Natural killer cell (primary cell): ENCODE results near the gene TXNDC17. TPM values are rescaled to one million over a fixed set of nuclear protein-coding genes. Genes with fewer than 3 reads are reported as not detected.

ENCODE experiments used
- ATAC-seq, 3 donors: fragments of 150-1000 bp in 2 of 3; fragments of 200-7000 bp in 1 of 3; cut with Tn5 transposase; 1 replicate in 1 of 3; 2 replicates in 2 of 3; pipeline ENCODE4 v1.10.0; 2021; ENCODE audit warnings: mild to moderate bottlenecking in 2 of 3, moderate library complexity in 2 of 3
- DNase-seq, 2 donors: peaks; one replicate each; pipeline versions ENCODE4 v3.0.0 to v3.0.0-alpha.2; 2013 to 2021; ENCODE audit warnings: mixed read lengths in 1 of 2
- H3K27ac ChIP-seq: one replicate; pipeline ENCODE4 v1.5.1; 2013; ENCODE audit warnings: mild to moderate bottlenecking, low read length
- H3K27me3 ChIP-seq: one replicate; pipeline ENCODE4 v1.6.1; 2013; ENCODE audit warnings: low read length; ENCODE audit not compliant: control insufficient read depth, insufficient read depth
- H3K36me3 ChIP-seq: one replicate; pipeline ENCODE4 v1.6.1; 2013; ENCODE audit warnings: low read length; ENCODE audit not compliant: control insufficient read depth, insufficient read depth
- H3K4me1 ChIP-seq: one replicate; pipeline ENCODE4 v1.6.1; 2013; ENCODE audit warnings: low read length; ENCODE audit not compliant: control insufficient read depth, insufficient read depth
- H3K4me3 ChIP-seq: one replicate; pipeline ENCODE4 v1.5.1; 2013; ENCODE audit warnings: low read length
- H3K9me3 ChIP-seq: one replicate; pipeline ENCODE4 v1.6.1; 2013; ENCODE audit warnings: low read length; ENCODE audit not compliant: control insufficient read depth, insufficient read depth
- H3K27ac Mint-ChIP-seq, 2 donors: one replicate each; pipeline ENCODE4 v1.8.0; 2022; ENCODE audit warnings: mild to moderate bottlenecking in 2 of 2, mixed read lengths in 2 of 2, moderate library complexity in 1 of 2
- H3K27me3 Mint-ChIP-seq, 2 donors: one replicate each; pipeline ENCODE4 v1.8.0; 2022; ENCODE audit warnings: low read depth in 2 of 2, mixed read lengths in 2 of 2
- H3K36me3 Mint-ChIP-seq: one replicate; pipeline ENCODE4 v1.8.0; 2022; ENCODE audit warnings: mixed read lengths
- H3K4me1 Mint-ChIP-seq, 2 donors: one replicate each; pipeline ENCODE4 v1.8.0; 2022; ENCODE audit warnings: mixed read lengths in 2 of 2
- H3K4me3 Mint-ChIP-seq: one replicate; pipeline ENCODE4 v1.8.0; 2022; ENCODE audit warnings: mild to moderate bottlenecking, moderate library complexity, mixed read lengths
- H3K9me3 Mint-ChIP-seq, 2 donors: one replicate each; pipeline ENCODE4 v1.8.0; 2022; ENCODE audit warnings: mixed read lengths in 2 of 2
- CTCF ChIP-seq: fragments of 200-600 bp; IDR thresholded peaks from one replicate; pipeline ENCODE4 v1.8.0; 2022; ENCODE audit warnings: antibody characterized with exemption
- WGBS: methylation state at CpG from one replicate; pipeline ENCODE4 v1.1.7; 2013; ENCODE audit warnings: missing lambda C conversion rate; ENCODE audit not compliant: insufficient coverage; 5-methylcytosine and 5-hydroxymethylcytosine counted together
- intact Hi-C: fragments of 100-400 bp; cut with micrococcal nuclease; formaldehyde crosslinking; loops from one replicate; pipeline ENCODE4 v1.14.2; 2022
- total RNA-seq, 4 donors: library from RNA; stranded (reverse); fragments of 120-200 nt in 1 of 4; gene quantifications; one replicate each; pipeline versions ENCODE4 v1.2.3 to v1.2.4, GENCODE V29; 2013 to 2022

TXNDC17 gene
- total RNA-seq, 3 donors from 2014 or later (not counting 1 experiment from before 2014, with no cell fraction given): 15.2 to 15.7 (median 15.4) TPM

GRCh38 chr17:6667516-6667915 is 26.7 kb downstream of the TXNDC17 start:
- WGBS: 21% methylated on average over 6 of the region's 6 CpGs
- peaks cover 3% of the 10 kb centered on the region for H3K4me1 ChIP-seq
- no peak for ATAC-seq
- no peaks in the 10 kb centered on the region for H3K9me3 Mint-ChIP-seq
- DNase-seq: no peak
- intact Hi-C loops: loop anchor here (2.0 kb wide), 1 partner anchor 337 kb away; no protein-coding TSS in a partner anchor
- TF ChIP-seq CTCF: no peak
- no peak overlapping the region for H3K27ac Mint-ChIP-seq
- no peaks in the 10 kb centered on the region for H3K36me3 Mint-ChIP-seq
- H3K9me3 ChIP-seq: no peaks in the 10 kb centered on the region
- H3K4me1 Mint-ChIP-seq: no peaks in the 10 kb centered on the region
- no peak overlapping the region for H3K4me3 Mint-ChIP-seq
- H3K27ac ChIP-seq: no peak overlapping the region
- peaks cover 4% of the 10 kb centered on the region for H3K27me3 ChIP-seq
- H3K4me3 ChIP-seq: no peak overlapping the region
- no peaks in the 10 kb centered on the region for H3K36me3 ChIP-seq
- peaks cover 26% of the 10 kb centered on the region in 2 donors for H3K27me3 Mint-ChIP-seq

GRCh38 chr17:6668219-6668618 is 27.4 kb downstream of the TXNDC17 start:
- no peak overlapping the region for H3K4me3 Mint-ChIP-seq
- DNase-seq: no peak
- Histone ChIP-seq H3K4me3 (no peak overlapping the region), H3K36me3 (no peaks in the 10 kb centered on the region), H3K9me3 (no peaks in the 10 kb centered on the region), H3K27ac (no peak overlapping the region), H3K4me1 (peaks cover 3% of the 10 kb centered on the region), H3K27me3 (no peaks in the 10 kb centered on the region)
- peaks cover 19 to 21% of the 10 kb centered on the region in 2 donors for H3K27me3 Mint-ChIP-seq
- H3K36me3 Mint-ChIP-seq: no peaks in the 10 kb centered on the region
- no peak for TF ChIP-seq CTCF
- H3K9me3 Mint-ChIP-seq: no peaks in the 10 kb centered on the region
- intact Hi-C loops: no loop called here
- H3K27ac Mint-ChIP-seq: no peak overlapping the region
- no peak for ATAC-seq
- WGBS: 93% methylated on average over 17 of the region's 17 CpGs
- H3K4me1 Mint-ChIP-seq: no peaks in the 10 kb centered on the region

- no peak overlapping the region for H3K27ac Mint-ChIP-seq
- Histone ChIP-seq H3K4me3 (no peak overlapping the region), H3K36me3 (no peaks in the 10 kb centered on the region), H3K9me3 (no peaks in the 10 kb centered on the region), H3K4me1 (peaks cover 3% of the 10 kb centered on the region), H3K27me3 (no peaks in the 10 kb centered on the region), H3K27ac (no peak overlapping the region)
- H3K27me3 Mint-ChIP-seq: peaks cover 19 to 21% of the 10 kb centered on the region in 2 donors
- ATAC-seq (no peak), DNase-seq (no peak)
- H3K4me1 Mint-ChIP-seq: no peaks in the 10 kb centered on the region
- intact Hi-C loops: no loop called here
- no peaks in the 10 kb centered on the region for H3K9me3 Mint-ChIP-seq
- no peak overlapping the region for H3K4me3 Mint-ChIP-seq
- H3K36me3 Mint-ChIP-seq: no peaks in the 10 kb centered on the region
- WGBS: 93% methylated on average over 11 of the region's 14 CpGs
- TF ChIP-seq CTCF: no peak
Measured at GRCh38 chr17:6668727-6669425, 28.0 kb downstream of the TXNDC17 start.
